Measurements from ENCODE around the gene DEFB132.

GRCh38 chr20:257419-257818 is at the start of gene DEFB132:
- TF ChIP-seq EZH2 (IDR thresholded peaks at IDR 0.05; ENCODE audit: low read length, missing control alignments): no peak
- no peak for TF ChIP-seq CTCF (conservative IDR thresholded peaks at IDR 0.05 in 1 of 2, IDR thresholded peaks at IDR 0.05 in 1 of 2; ENCODE audit: low read depth in 1 of 2, low read length in 2 of 2)

Data from fibroblast of lung (primary cell).